PFSK-1 (cell line): ENCODE results near the gene LRRC7.

Source experiments
- FOXP2 ChIP-seq: optimal IDR thresholded peaks from 2 replicates; pipeline ENCODE3; 2011; ENCODE audit warnings: borderline replicate concordance, control low read depth, inconsistent platforms; ENCODE audit not compliant: insufficient read depth; ENCODE audit errors: extremely low read length, extremely low read depth
- POLR2AphosphoS5 ChIP-seq: IDR thresholded peaks from 2 replicates; pipeline ENCODE4 v1.6.1; 2012; ENCODE audit warnings: low read depth, mild to moderate bottlenecking, control low read depth, low read length, moderate library complexity
- SIN3A ChIP-seq: IDR thresholded peaks from 2 replicates; pipeline ENCODE4 v1.6.1; 2012; ENCODE audit warnings: mild to moderate bottlenecking, low read length, moderate library complexity, borderline replicate concordance; ENCODE audit not compliant: insufficient read depth
- TAF1 ChIP-seq: IDR thresholded peaks from 2 replicates; pipeline ENCODE4 v1.6.1; 2012; ENCODE audit warnings: low read length, control low read depth, borderline replicate concordance; ENCODE audit not compliant: insufficient read depth
- TF ChIP-seq, protein P1 (sequence below), 2 experiments: IDR thresholded peaks; 2 replicates each; pipeline versions ENCODE4 v1.6.1 to v1.8.0; 2011 to 2012; ENCODE audit warnings: low read depth in 2 of 2, low read length in 2 of 2, control low read depth in 1 of 2, inconsistent platforms in 1 of 2, mild to moderate bottlenecking in 1 of 2, moderate library complexity in 1 of 2; ENCODE audit not compliant: insufficient read depth in 1 of 2

The LRRC7 gene

DNA sequence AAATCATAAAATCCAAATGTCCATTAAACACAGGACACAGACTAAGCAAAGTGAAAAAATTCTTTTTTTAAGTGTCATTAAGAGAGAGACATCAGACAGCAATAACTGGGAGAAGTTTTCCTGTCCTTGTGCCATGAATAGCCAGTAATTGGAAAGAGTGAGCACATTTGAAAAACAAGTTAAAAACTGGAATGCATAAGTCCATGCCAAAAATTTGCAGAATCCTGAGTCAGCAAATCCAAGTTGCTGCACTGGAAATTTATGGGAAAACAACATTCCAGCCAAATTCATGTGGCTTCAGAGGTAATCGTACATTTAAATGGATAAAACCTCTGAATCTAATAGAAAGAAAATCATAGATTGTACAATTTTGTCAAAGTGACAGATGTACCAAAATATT, 346.3 kb downstream of the LRRC7 start:
- TF ChIP-seq SIN3A (no peak), POLR2AphosphoS5 (no peak), FOXP2 (no peak)
- TF ChIP-seq, protein P1, sequence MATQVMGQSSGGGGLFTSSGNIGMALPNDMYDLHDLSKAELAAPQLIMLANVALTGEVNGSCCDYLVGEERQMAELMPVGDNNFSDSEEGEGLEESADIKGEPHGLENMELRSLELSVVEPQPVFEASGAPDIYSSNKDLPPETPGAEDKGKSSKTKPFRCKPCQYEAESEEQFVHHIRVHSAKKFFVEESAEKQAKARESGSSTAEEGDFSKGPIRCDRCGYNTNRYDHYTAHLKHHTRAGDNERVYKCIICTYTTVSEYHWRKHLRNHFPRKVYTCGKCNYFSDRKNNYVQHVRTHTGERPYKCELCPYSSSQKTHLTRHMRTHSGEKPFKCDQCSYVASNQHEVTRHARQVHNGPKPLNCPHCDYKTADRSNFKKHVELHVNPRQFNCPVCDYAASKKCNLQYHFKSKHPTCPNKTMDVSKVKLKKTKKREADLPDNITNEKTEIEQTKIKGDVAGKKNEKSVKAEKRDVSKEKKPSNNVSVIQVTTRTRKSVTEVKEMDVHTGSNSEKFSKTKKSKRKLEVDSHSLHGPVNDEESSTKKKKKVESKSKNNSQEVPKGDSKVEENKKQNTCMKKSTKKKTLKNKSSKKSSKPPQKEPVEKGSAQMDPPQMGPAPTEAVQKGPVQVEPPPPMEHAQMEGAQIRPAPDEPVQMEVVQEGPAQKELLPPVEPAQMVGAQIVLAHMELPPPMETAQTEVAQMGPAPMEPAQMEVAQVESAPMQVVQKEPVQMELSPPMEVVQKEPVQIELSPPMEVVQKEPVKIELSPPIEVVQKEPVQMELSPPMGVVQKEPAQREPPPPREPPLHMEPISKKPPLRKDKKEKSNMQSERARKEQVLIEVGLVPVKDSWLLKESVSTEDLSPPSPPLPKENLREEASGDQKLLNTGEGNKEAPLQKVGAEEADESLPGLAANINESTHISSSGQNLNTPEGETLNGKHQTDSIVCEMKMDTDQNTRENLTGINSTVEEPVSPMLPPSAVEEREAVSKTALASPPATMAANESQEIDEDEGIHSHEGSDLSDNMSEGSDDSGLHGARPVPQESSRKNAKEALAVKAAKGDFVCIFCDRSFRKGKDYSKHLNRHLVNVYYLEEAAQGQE (IDR thresholded peaks at IDR 0.05; ENCODE audit: insufficient read depth in 1 of 2, low read depth in 2 of 2, low read length in 2 of 2): no peak

GRCh38 chr1:69914976-69915765, 347.4 kb downstream of the LRRC7 start:
- TF ChIP-seq SIN3A (no peak), FOXP2 (no peak), POLR2AphosphoS5 (no peak), TAF1 (no peak)
- TF ChIP-seq, protein P1 (IDR thresholded peaks at IDR 0.05; ENCODE audit: insufficient read depth in 1 of 2, low read depth in 2 of 2, low read length in 2 of 2): no peak

DNA sequence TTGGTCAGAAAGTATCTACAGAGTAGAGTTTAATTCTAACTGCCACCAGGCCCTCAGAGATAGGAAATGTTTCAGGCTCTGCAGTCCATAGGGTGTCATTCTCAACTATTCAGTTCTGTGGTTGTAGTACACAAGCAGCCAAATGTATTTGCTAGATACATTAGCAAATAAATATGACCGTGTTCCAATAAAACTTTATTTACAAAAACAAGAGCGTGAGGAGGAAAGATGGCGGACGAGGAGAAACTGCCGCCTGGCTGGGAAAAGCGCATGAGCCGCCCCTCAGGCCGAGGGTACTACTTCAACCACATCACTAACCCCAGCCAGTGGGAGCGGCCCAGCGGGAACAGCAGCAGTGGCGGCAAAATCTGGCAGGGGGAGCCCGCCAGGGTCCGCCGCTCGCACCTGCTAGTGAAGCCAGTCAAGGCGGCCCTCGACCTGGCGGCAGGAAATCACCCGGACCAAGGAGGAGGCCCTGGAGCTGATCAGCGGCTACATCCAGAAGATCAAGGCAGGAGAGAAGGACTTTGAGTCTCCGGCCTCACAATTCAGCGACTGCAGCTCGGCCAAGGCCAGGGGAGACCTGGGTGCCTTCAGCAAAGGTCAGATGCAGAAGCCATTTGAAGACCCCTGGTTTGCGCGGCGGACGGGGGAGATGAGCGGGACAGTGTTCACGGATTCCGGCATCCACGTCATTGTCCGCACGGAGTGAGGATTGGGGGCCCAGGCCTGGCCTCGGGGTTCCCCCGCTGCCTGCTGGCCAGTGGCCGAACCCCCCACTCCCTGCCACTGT, 351.6 kb downstream of the LRRC7 start:
- TF ChIP-seq TAF1 (no peak), POLR2AphosphoS5 (no peak), FOXP2 (no peak), SIN3A (no peak)
- TF ChIP-seq, protein P1 (IDR thresholded peaks at IDR 0.05; ENCODE audit: insufficient read depth in 1 of 2, low read depth in 2 of 2, low read length in 2 of 2): no peak

GRCh38 chr1:69919922-69920273, 352.2 kb downstream of the LRRC7 start:
- TF ChIP-seq TAF1 (no peak), POLR2AphosphoS5 (no peak), SIN3A (no peak), FOXP2 (no peak)
- TF ChIP-seq, protein P1 (IDR thresholded peaks at IDR 0.05; ENCODE audit: insufficient read depth in 1 of 2, low read depth in 2 of 2, low read length in 2 of 2): no peak
